Hepatocyte (in vitro differentiated cells): Measurements from ENCODE around the gene SIGLEC1. TPM values are rescaled to one million over a fixed set of nuclear protein-coding genes. Genes with fewer than 3 reads are reported as not detected.

Experiments used
- DNase-seq: peaks from one replicate; pipeline ENCODE4 v3.0.0-alpha.2; 2016; ENCODE audit warnings: low spot score
- H2AFZ ChIP-seq: fragments of 200-600 bp; sonication (generic); 2 replicates; pipeline ENCODE4 v1.6.0; 2016; ENCODE audit warnings: antibody characterized with exemption, mild to moderate bottlenecking
- H3K27ac ChIP-seq: fragments of 200-600 bp; sonication (generic); 2 replicates; pipeline ENCODE4 v1.5.1; 2016; ENCODE audit warnings: mild to moderate bottlenecking
- H3K27me3 ChIP-seq: fragments of 200-600 bp; sonication (generic); 2 replicates; pipeline ENCODE4 v1.6.1; 2016
- H3K36me3 ChIP-seq: fragments of 200-600 bp; sonication (generic); replicated peaks from 2 replicates; pipeline ENCODE4 v1.5.1; 2016; ENCODE audit warnings: low read depth; ENCODE audit not compliant: insufficient read depth
- H3K4me1 ChIP-seq: fragments of 200-600 bp; sonication (generic); 2 replicates; pipeline ENCODE4 v1.5.1; 2016; ENCODE audit warnings: mild to moderate bottlenecking, moderate library complexity; ENCODE audit not compliant: insufficient read depth
- H3K4me2 ChIP-seq: fragments of 200-600 bp; sonication (generic); 2 replicates; pipeline ENCODE4 v1.6.0; 2016
- H3K4me3 ChIP-seq: fragments of 200-600 bp; sonication (generic); 2 replicates; pipeline ENCODE4 v1.5.1; 2016; ENCODE audit warnings: mild to moderate bottlenecking
- H3K79me2 ChIP-seq: fragments of 200-600 bp; sonication (generic); 2 replicates; pipeline ENCODE4 v1.6.0; 2017; ENCODE audit warnings: mild to moderate bottlenecking
- H3K9me2 ChIP-seq: fragments of 200-600 bp; sonication (generic); replicated peaks from 2 replicates; pipeline ENCODE4 v1.6.0; 2017; ENCODE audit warnings: mild to moderate bottlenecking; ENCODE audit not compliant: insufficient read depth
- H3K9me3 ChIP-seq: fragments of 200-600 bp; sonication (generic); 2 replicates; pipeline ENCODE4 v1.5.1; 2016; ENCODE audit warnings: low read depth, mild to moderate bottlenecking
- H4K20me1 ChIP-seq: fragments of 200-600 bp; sonication (generic); 2 replicates; pipeline ENCODE4 v1.6.0; 2016; ENCODE audit warnings: mild to moderate bottlenecking; ENCODE audit not compliant: insufficient read depth, poor library complexity, severe bottlenecking
- EZH2 ChIP-seq: fragments of 200-600 bp; sonication (generic); IDR thresholded peaks from 2 replicates; pipeline ENCODE4 v1.6.1; 2016; ENCODE audit warnings: antibody characterized with exemption, mild to moderate bottlenecking, borderline replicate concordance
- EZH2phosphoT487 ChIP-seq: fragments of 200-600 bp; sonication (generic); IDR thresholded peaks from one replicate; pipeline ENCODE4 v1.6.1; 2018; ENCODE audit warnings: antibody characterized with exemption, mild to moderate bottlenecking, low read depth, moderate library complexity; ENCODE audit not compliant: unreplicated experiment, severe bottlenecking
- WGBS: methylation state at CpG from one replicate; pipeline ENCODE4 v1.1.6; 2016; ENCODE audit warnings: low lambda C conversion rate; ENCODE audit errors: missing lambda C conversion rate; 5-methylcytosine and 5-hydroxymethylcytosine counted together
- polyA plus RNA-seq: library from polyadenylated mRNA; unstranded; fragments of >200 nt; fragmentation: Nextera tagmentation; extraction: Ambion mirVana; gene quantifications from 2 replicates; pipeline ENCODE4 v1.2.1, GENCODE V29; 2016
- total RNA-seq: library from RNA; depleted of rRNA; stranded (reverse); fragments of >200 nt; gene quantifications from 2 replicates; pipeline ENCODE4 v1.2.3, GENCODE V29; 2014
- TF ChIP-seq, protein P1 (sequence below): fragments of 200-600 bp; sonication (generic); IDR thresholded peaks from 2 replicates; pipeline ENCODE4 v1.5.1; 2016; ENCODE audit warnings: antibody characterized with exemption, mild to moderate bottlenecking; ENCODE audit not compliant: poor library complexity

Gene SIGLEC1
- total and polyA plus RNA-seq, 2 experiments from 2014 or later, result 0.11 to 0.23 TPM

DNA sequence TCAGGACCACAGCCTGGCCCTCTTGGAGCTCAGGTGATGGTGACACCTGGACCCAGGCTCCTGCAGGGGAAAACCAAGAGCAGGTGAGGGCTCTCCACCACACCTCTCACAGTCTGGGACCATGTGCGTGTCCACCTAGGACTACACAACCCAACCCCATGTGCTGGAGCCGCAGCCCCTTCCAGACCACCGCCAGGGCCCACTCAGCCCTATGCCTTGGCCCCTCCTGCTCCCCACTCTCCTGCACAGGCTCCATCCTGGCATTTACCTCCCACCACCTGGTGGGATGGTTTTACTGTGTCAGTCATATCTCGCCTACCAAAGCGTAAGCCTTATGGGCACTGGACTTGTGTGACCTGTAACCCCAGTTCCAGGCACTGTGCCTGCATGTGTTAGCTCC lies 17.5 kb downstream of the SIGLEC1 start:
- no peaks in the 10 kb centered on the region for H3K36me3 ChIP-seq
- no peaks in the 10 kb centered on the region for H3K27me3 ChIP-seq
- no peak overlapping the region for H3K4me2 ChIP-seq
- H3K4me1 ChIP-seq, result no peaks in the 10 kb centered on the region
- H3K79me2 ChIP-seq, result no peaks in the 10 kb centered on the region
- H3K27ac ChIP-seq, result no peak overlapping the region
- no peak for TF ChIP-seq EZH2
- TF ChIP-seq EZH2phosphoT487, result no peak
- TF ChIP-seq, protein P1, sequence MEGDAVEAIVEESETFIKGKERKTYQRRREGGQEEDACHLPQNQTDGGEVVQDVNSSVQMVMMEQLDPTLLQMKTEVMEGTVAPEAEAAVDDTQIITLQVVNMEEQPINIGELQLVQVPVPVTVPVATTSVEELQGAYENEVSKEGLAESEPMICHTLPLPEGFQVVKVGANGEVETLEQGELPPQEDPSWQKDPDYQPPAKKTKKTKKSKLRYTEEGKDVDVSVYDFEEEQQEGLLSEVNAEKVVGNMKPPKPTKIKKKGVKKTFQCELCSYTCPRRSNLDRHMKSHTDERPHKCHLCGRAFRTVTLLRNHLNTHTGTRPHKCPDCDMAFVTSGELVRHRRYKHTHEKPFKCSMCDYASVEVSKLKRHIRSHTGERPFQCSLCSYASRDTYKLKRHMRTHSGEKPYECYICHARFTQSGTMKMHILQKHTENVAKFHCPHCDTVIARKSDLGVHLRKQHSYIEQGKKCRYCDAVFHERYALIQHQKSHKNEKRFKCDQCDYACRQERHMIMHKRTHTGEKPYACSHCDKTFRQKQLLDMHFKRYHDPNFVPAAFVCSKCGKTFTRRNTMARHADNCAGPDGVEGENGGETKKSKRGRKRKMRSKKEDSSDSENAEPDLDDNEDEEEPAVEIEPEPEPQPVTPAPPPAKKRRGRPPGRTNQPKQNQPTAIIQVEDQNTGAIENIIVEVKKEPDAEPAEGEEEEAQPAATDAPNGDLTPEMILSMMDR, result no peak
- H2AFZ ChIP-seq, result no peak overlapping the region
- H3K4me3 ChIP-seq, result no peak overlapping the region
- 95% methylated on average over 5 of the region's 5 CpGs for WGBS
- H3K9me2 ChIP-seq, result no peaks in the 10 kb centered on the region
- no peaks in the 10 kb centered on the region for H4K20me1 ChIP-seq
- DNase-seq, result no peak
- H3K9me3 ChIP-seq, result no peaks in the 10 kb centered on the region

- Histone ChIP-seq H3K4me2 (no peak overlapping the region), H2AFZ (no peak overlapping the region), H3K4me1 (no peaks in the 10 kb centered on the region), H3K27me3 (no peaks in the 10 kb centered on the region), H3K27ac (no peak overlapping the region), H3K9me3 (no peaks in the 10 kb centered on the region), H3K9me2 (no peaks in the 10 kb centered on the region), H3K36me3 (no peaks in the 10 kb centered on the region), H3K79me2 (no peaks in the 10 kb centered on the region), H4K20me1 (no peaks in the 10 kb centered on the region), H3K4me3 (no peak overlapping the region)
- WGBS, result 95% methylated on average over 13 of the region's 13 CpGs
- no peak for TF ChIP-seq EZH2phosphoT487
- TF ChIP-seq, protein P1, result no peak
- no peak for DNase-seq
Observed at GRCh38 chr20:3693376-3693775, 19.0 kb downstream of the SIGLEC1 start.

DNA sequence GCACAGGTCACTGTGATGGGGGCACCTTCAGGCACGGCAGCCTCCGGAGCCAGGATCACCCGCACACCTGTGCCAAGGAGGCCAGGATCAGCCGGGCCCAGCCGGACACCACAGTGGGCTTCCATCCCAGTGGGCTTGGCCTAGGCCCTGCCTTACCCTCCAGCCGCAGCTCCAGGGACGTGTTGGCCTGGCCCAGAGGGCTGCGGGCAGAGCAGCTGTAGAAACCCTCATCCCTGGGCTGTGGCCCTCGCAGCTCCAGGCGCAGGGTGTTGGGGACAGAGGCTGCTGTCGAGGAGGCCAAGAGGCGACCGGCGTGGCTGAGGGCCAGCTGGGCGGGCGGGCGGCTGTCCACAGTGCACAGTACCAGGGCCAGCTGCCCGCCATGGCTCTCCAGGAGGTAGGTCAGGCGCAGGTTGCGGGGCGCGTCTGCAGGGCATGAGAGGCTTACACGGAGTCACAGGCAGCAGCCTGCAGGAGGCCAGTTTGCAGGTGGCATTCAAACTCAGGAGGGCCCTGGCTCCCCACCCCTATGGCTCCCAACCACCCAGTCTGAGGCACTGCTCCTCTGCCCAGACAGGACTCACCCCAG lies 19.6 kb downstream of the SIGLEC1 start:
- H2AFZ ChIP-seq, result no peak overlapping the region
- TF ChIP-seq EZH2phosphoT487, result no peak
- no peak for TF ChIP-seq EZH2
- TF ChIP-seq, protein P1, result no peak
- H3K4me1 ChIP-seq, result no peaks in the 10 kb centered on the region
- H3K27me3 ChIP-seq, result no peaks in the 10 kb centered on the region
- H3K4me2 ChIP-seq, result no peak overlapping the region
- no peaks in the 10 kb centered on the region for H3K9me2 ChIP-seq
- 96% methylated on average over 15 of the region's 23 CpGs for WGBS
- no peaks in the 10 kb centered on the region for H4K20me1 ChIP-seq
- H3K4me3 ChIP-seq, result no peak overlapping the region
- no peaks in the 10 kb centered on the region for H3K36me3 ChIP-seq
- H3K27ac ChIP-seq, result no peak overlapping the region
- H3K9me3 ChIP-seq, result no peaks in the 10 kb centered on the region
- no peaks in the 10 kb centered on the region for H3K79me2 ChIP-seq
- no peak for DNase-seq
